Natural killer cell (primary cell): ENCODE measurements around the gene CD58. TPM values are rescaled to one million over a fixed set of nuclear protein-coding genes. Genes with fewer than 3 reads are reported as not detected.

Experiments
- ATAC-seq, 3 donors: fragments of 150-1000 bp in 2 of 3; fragments of 200-7000 bp in 1 of 3; cut with Tn5 transposase; 1 replicate in 1 of 3; 2 replicates in 2 of 3; pipeline ENCODE4 v1.10.0; 2021; ENCODE audit warnings: mild to moderate bottlenecking in 2 of 3, moderate library complexity in 2 of 3
- DNase-seq, 2 donors: peaks; one replicate each; pipeline versions ENCODE4 v3.0.0 to v3.0.0-alpha.2; 2013 to 2021; ENCODE audit warnings: mixed read lengths in 1 of 2
- H3K27ac ChIP-seq: one replicate; pipeline ENCODE4 v1.5.1; 2013; ENCODE audit warnings: mild to moderate bottlenecking, low read length
- H3K27me3 ChIP-seq: one replicate; pipeline ENCODE4 v1.6.1; 2013; ENCODE audit warnings: low read length; ENCODE audit not compliant: control insufficient read depth, insufficient read depth
- H3K36me3 ChIP-seq: one replicate; pipeline ENCODE4 v1.6.1; 2013; ENCODE audit warnings: low read length; ENCODE audit not compliant: control insufficient read depth, insufficient read depth
- H3K4me1 ChIP-seq: one replicate; pipeline ENCODE4 v1.6.1; 2013; ENCODE audit warnings: low read length; ENCODE audit not compliant: control insufficient read depth, insufficient read depth
- H3K4me3 ChIP-seq: one replicate; pipeline ENCODE4 v1.5.1; 2013; ENCODE audit warnings: low read length
- H3K9me3 ChIP-seq: one replicate; pipeline ENCODE4 v1.6.1; 2013; ENCODE audit warnings: low read length; ENCODE audit not compliant: control insufficient read depth, insufficient read depth
- H3K27ac Mint-ChIP-seq, 2 donors: one replicate each; pipeline ENCODE4 v1.8.0; 2022; ENCODE audit warnings: mild to moderate bottlenecking in 2 of 2, mixed read lengths in 2 of 2, moderate library complexity in 1 of 2
- H3K27me3 Mint-ChIP-seq, 2 donors: one replicate each; pipeline ENCODE4 v1.8.0; 2022; ENCODE audit warnings: low read depth in 2 of 2, mixed read lengths in 2 of 2
- H3K36me3 Mint-ChIP-seq: one replicate; pipeline ENCODE4 v1.8.0; 2022; ENCODE audit warnings: mixed read lengths
- H3K4me1 Mint-ChIP-seq, 2 donors: one replicate each; pipeline ENCODE4 v1.8.0; 2022; ENCODE audit warnings: mixed read lengths in 2 of 2
- H3K4me3 Mint-ChIP-seq: one replicate; pipeline ENCODE4 v1.8.0; 2022; ENCODE audit warnings: mild to moderate bottlenecking, moderate library complexity, mixed read lengths
- H3K9me3 Mint-ChIP-seq, 2 donors: one replicate each; pipeline ENCODE4 v1.8.0; 2022; ENCODE audit warnings: mixed read lengths in 2 of 2
- WGBS: methylation state at CpG from one replicate; pipeline ENCODE4 v1.1.7; 2013; ENCODE audit warnings: missing lambda C conversion rate; ENCODE audit not compliant: insufficient coverage; 5-methylcytosine and 5-hydroxymethylcytosine counted together
- intact Hi-C: fragments of 100-400 bp; cut with micrococcal nuclease; formaldehyde crosslinking; loops from one replicate; pipeline ENCODE4 v1.14.2; 2022
- total RNA-seq, 4 donors: library from RNA; stranded (reverse); fragments of 120-200 nt in 1 of 4; gene quantifications; one replicate each; pipeline versions ENCODE4 v1.2.3 to v1.2.4, GENCODE V29; 2013 to 2022
- TF ChIP-seq, protein P1 (sequence below): fragments of 200-600 bp; IDR thresholded peaks from one replicate; pipeline ENCODE4 v1.8.0; 2022; ENCODE audit warnings: antibody characterized with exemption

The CD58 gene
- total RNA-seq, 3 donors from 2014 or later (not counting 1 experiment from before 2014, with no cell fraction given), result 27.4 to 34.0 (median 28.6) TPM

- H3K4me1 Mint-ChIP-seq, result peaks cover 31 to 51% of the 10 kb centered on the region in 2 donors
- Histone ChIP-seq H3K36me3 (peaks cover 39% of the 10 kb centered on the region), H3K9me3 (no peaks in the 10 kb centered on the region), H3K4me3 (no peak overlapping the region), H3K27ac (no peak overlapping the region), H3K27me3 (no peaks in the 10 kb centered on the region), H3K4me1 (peaks cover 6% of the 10 kb centered on the region)
- H3K36me3 Mint-ChIP-seq, result peaks cover 33% of the 10 kb centered on the region
- H3K27ac Mint-ChIP-seq, result peak overlapping the region; percentile 67 to 89
- TF ChIP-seq, protein P1, sequence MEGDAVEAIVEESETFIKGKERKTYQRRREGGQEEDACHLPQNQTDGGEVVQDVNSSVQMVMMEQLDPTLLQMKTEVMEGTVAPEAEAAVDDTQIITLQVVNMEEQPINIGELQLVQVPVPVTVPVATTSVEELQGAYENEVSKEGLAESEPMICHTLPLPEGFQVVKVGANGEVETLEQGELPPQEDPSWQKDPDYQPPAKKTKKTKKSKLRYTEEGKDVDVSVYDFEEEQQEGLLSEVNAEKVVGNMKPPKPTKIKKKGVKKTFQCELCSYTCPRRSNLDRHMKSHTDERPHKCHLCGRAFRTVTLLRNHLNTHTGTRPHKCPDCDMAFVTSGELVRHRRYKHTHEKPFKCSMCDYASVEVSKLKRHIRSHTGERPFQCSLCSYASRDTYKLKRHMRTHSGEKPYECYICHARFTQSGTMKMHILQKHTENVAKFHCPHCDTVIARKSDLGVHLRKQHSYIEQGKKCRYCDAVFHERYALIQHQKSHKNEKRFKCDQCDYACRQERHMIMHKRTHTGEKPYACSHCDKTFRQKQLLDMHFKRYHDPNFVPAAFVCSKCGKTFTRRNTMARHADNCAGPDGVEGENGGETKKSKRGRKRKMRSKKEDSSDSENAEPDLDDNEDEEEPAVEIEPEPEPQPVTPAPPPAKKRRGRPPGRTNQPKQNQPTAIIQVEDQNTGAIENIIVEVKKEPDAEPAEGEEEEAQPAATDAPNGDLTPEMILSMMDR, result no peak
- no peaks in the 10 kb centered on the region for H3K27me3 Mint-ChIP-seq
- ATAC-seq (peak in 2 of 3 donors; percentile 49 to 55), DNase-seq (no peak)
- intact Hi-C loops, result no loop called here
- no peak overlapping the region for H3K4me3 Mint-ChIP-seq
- H3K9me3 Mint-ChIP-seq, result no peaks in the 10 kb centered on the region
- 87% methylated on average over 2 of the region's 3 CpGs for WGBS
Observed at GRCh38 chr1:116537040-116537831, 33.6 kb downstream of the CD58 start.

- Mint-ChIP-seq H3K9me3 (no peaks in the 10 kb centered on the region), H3K27me3 (no peaks in the 10 kb centered on the region), H3K4me3 (no peak overlapping the region), H3K36me3 (peaks cover 23% of the 10 kb centered on the region), H3K4me1 (peaks cover 9 to 33% of the 10 kb centered on the region in 2 donors), H3K27ac (no peak overlapping the region)
- H3K36me3 ChIP-seq, result peaks cover 40% of the 10 kb centered on the region
- DNase-seq, result no peak
- ATAC-seq, result no peak
- TF ChIP-seq, protein P1, result no peak
- no peaks in the 10 kb centered on the region for H3K27me3 ChIP-seq
- intact Hi-C loops, result no loop called here
- no peak overlapping the region for H3K4me3 ChIP-seq
- H3K9me3 ChIP-seq, result no peaks in the 10 kb centered on the region
- WGBS, result 97% methylated on average over 41 of the region's 45 CpGs
- no peak overlapping the region for H3K27ac ChIP-seq
- H3K4me1 ChIP-seq, result no peaks in the 10 kb centered on the region
Observed at GRCh38 chr1:116534014-116534739, 36.6 kb downstream of the CD58 start.

- H3K9me3 ChIP-seq, result no peaks in the 10 kb centered on the region
- 61% methylated on average over 3 of the region's 3 CpGs for WGBS
- peaks cover 1 to 31% of the 10 kb centered on the region in 2 donors for H3K4me1 Mint-ChIP-seq
- TF ChIP-seq, protein P1, result no peak
- H3K27ac Mint-ChIP-seq, result peak overlapping the region in 1 of 2 donors; percentile 63
- peaks cover 41% of the 10 kb centered on the region for H3K36me3 ChIP-seq
- H3K4me3 ChIP-seq, result no peak overlapping the region
- H3K4me3 Mint-ChIP-seq, result no peak overlapping the region
- no peaks in the 10 kb centered on the region for H3K9me3 Mint-ChIP-seq
- DNase-seq, result no peak
- peaks cover 24% of the 10 kb centered on the region for H3K36me3 Mint-ChIP-seq
- H3K4me1 ChIP-seq, result no peaks in the 10 kb centered on the region
- ATAC-seq, result no peak
- no peaks in the 10 kb centered on the region for H3K27me3 Mint-ChIP-seq
- no peaks in the 10 kb centered on the region for H3K27me3 ChIP-seq
- intact Hi-C loops, result no loop called here
- no peak overlapping the region for H3K27ac ChIP-seq
Observed at GRCh38 chr1:116533429-116533820, 37.4 kb downstream of the CD58 start.
